HL-60 (cell line): ENCODE results near the gene GRIFIN.

ENCODE experiments used
- POLR2AphosphoS5 ChIP-seq: IDR thresholded peaks from 2 replicates; pipeline ENCODE4 v1.6.1; 2012; ENCODE audit warnings: low read depth
- SPI1 ChIP-seq: IDR thresholded peaks from 2 replicates; pipeline ENCODE4 v1.6.1; 2012; ENCODE audit warnings: low read depth, mild to moderate bottlenecking, borderline replicate concordance
- TF ChIP-seq, protein P1 (sequence below): IDR thresholded peaks from one replicate; pipeline ENCODE4 v1.5.1; 2011; ENCODE audit warnings: low read length, control low read depth, inconsistent platforms; ENCODE audit not compliant: insufficient read depth

DNA sequence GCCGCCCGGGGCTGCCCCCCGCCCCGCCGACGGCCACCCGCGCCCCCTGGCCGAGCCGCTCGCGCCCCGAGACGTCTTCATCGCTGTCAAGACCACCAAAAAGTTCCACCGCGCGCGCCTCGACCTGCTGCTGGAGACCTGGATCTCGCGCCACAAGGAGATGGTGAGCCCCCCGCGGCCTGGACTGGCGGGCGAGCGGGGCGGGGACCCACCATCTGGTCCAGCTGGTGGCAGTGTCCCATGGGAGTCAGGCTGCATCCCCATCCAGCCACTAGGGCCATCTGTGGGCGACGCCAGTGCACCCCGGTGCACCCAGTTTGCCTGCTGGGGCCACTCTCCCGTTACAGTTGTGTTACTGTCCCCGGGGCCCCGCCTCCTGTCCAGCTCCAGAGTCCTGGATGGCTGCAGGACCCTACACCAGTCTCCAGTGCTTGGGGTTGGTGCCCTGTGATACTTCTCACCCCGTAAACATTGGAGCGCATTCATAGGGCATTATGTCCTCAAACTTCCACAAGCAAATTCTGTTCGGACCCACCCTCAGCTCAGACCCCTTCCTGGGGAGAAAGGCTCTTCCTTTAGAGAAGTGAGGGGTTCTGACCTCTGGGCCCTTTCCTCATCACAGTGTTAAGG is 44.0 kb upstream of the GRIFIN start:
- TF ChIP-seq, protein P1, sequence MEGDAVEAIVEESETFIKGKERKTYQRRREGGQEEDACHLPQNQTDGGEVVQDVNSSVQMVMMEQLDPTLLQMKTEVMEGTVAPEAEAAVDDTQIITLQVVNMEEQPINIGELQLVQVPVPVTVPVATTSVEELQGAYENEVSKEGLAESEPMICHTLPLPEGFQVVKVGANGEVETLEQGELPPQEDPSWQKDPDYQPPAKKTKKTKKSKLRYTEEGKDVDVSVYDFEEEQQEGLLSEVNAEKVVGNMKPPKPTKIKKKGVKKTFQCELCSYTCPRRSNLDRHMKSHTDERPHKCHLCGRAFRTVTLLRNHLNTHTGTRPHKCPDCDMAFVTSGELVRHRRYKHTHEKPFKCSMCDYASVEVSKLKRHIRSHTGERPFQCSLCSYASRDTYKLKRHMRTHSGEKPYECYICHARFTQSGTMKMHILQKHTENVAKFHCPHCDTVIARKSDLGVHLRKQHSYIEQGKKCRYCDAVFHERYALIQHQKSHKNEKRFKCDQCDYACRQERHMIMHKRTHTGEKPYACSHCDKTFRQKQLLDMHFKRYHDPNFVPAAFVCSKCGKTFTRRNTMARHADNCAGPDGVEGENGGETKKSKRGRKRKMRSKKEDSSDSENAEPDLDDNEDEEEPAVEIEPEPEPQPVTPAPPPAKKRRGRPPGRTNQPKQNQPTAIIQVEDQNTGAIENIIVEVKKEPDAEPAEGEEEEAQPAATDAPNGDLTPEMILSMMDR: no peak
- TF ChIP-seq POLR2AphosphoS5: no peak
- no peak for TF ChIP-seq SPI1
